ENCODE results near the gene HUNK.

- no peak for TF ChIP-seq CTCF (IDR thresholded peaks at IDR 0.05)
- no peak for TF ChIP-seq POLR2A (IDR thresholded peaks at IDR 0.05)
These were observed 26.3 kb downstream of the HUNK start for GRCh38 chr21:31898933-31899630.
